ENCODE measurements around the gene SH3D21.

The SH3D21 gene

GRCh38 chr1:36330940-36331339 lies 24.8 kb downstream of the SH3D21 start:
- DNase-seq, result no peak

- DNase-seq, result no peak
These were observed 31.7 kb downstream of the SH3D21 start for GRCh38 chr1:36337830-36338229.

GRCh38 chr1:36339215-36339614 lies 33.0 kb downstream of the SH3D21 start:
- DNase-seq, result no peak

GRCh38 chr1:36339615-36340014 lies 33.4 kb downstream of the SH3D21 start:
- DNase-seq, result no peak

GRCh38 chr1:36341626-36342320 lies 35.6 kb downstream of the SH3D21 start:
- DNase-seq, result no peak

- DNase-seq, result peak; percentile 37 to 45
These were observed 36.4 kb downstream of the SH3D21 start for GRCh38 chr1:36342426-36343185.

GRCh38 chr1:36343651-36344394 lies 37.7 kb downstream of the SH3D21 start:
- no peak for DNase-seq

GRCh38 chr1:36344395-36344680 lies 38.2 kb downstream of the SH3D21 start:
- no peak for DNase-seq

GRCh38 chr1:36345353-36345752 lies 39.2 kb downstream of the SH3D21 start:
- DNase-seq, result no peak

GRCh38 chr1:36346741-36347370 lies 40.7 kb downstream of the SH3D21 start:
- no peak for DNase-seq

- no peak for DNase-seq
These were observed 43.1 kb downstream of the SH3D21 start for GRCh38 chr1:36349241-36349671.

- DNase-seq, result no peak
These were observed 43.7 kb downstream of the SH3D21 start for GRCh38 chr1:36349839-36350238.

- peak; percentile 32 to 48 for DNase-seq
These were observed 44.6 kb downstream of the SH3D21 start for GRCh38 chr1:36350659-36351226.

GRCh38 chr1:36351227-36351977 lies 45.2 kb downstream of the SH3D21 start:
- DNase-seq, result no peak

- no peak for DNase-seq
These were observed 46.1 kb downstream of the SH3D21 start for GRCh38 chr1:36352125-36352909.

- no peak for DNase-seq
These were observed 47.0 kb downstream of the SH3D21 start for GRCh38 chr1:36352910-36353878.

GRCh38 chr1:36354486-36354885 lies 48.3 kb downstream of the SH3D21 start:
- DNase-seq, result no peak

- no peak for DNase-seq
These were observed 49.6 kb downstream of the SH3D21 start for GRCh38 chr1:36355811-36356210.

GRCh38 chr1:36358514-36359084 lies 52.4 kb downstream of the SH3D21 start:
- no peak for DNase-seq

- no peak for DNase-seq
These were observed 53.2 kb downstream of the SH3D21 start for GRCh38 chr1:36359383-36359782.
